IMR-90 (cell line): ENCODE results near the gene KLHL17. TPM values are rescaled to one million over a fixed set of nuclear protein-coding genes. Genes with fewer than 3 reads are reported as not detected.

ENCODE experiments used
- ATAC-seq: fragments of 200-7000 bp; cut with Tn5 transposase; 2 replicates; pipeline ENCODE4 v1.9.1; 2020; ENCODE audit warnings: low read depth, mild to moderate bottlenecking, moderate library complexity
- BruUV-seq: library from RNA; stranded (reverse); fragments of 400-500 nt; replicated peaks from 2 replicates; lab custom pipeline; 2021; lab: Mats Ljungman, UMichigan
- CTCF ChIA-PET: fragments of 300-600 bp; formaldehyde crosslinking; extraction: SDS; loops from one replicate; lab custom pipeline; 2021; ENCODE audit warnings: antibody characterized with exemption; lab: Yijun Ruan, JAX
- POLR2A ChIA-PET: fragments of 300-600 bp; sonication (Branson Sonifier 250); formaldehyde crosslinking; loops from one replicate; lab custom pipeline; 2022; ENCODE audit warnings: antibody characterized with exemption; ENCODE audit not compliant: unreplicated experiment; lab: Charles Lee
- DNase-seq: peaks from one replicate; pipeline ENCODE4 v3.0.0; 2013
- H2AFZ ChIP-seq: replicated peaks from 2 replicates; pipeline ENCODE3; 2013; ENCODE audit warnings: low read length, mild to moderate bottlenecking; ENCODE audit not compliant: poor library complexity
- H2AK5ac ChIP-seq: 2 replicates; pipeline ENCODE4 v1.6.1; 2013; ENCODE audit warnings: low read depth, low read length, inconsistent platforms
- H2AK9ac ChIP-seq: replicated peaks from 2 replicates; pipeline ENCODE3; 2013; ENCODE audit warnings: mild to moderate bottlenecking, low read depth, low read length, moderate library complexity; ENCODE audit not compliant: poor library complexity
- H2BK120ac ChIP-seq: 2 replicates; pipeline ENCODE4 v1.6.1; 2013; ENCODE audit warnings: low read depth, low read length, inconsistent platforms
- H2BK15ac ChIP-seq: 3 replicates; pipeline ENCODE4 v1.6.1; 2013; ENCODE audit warnings: low read depth, low read length, inconsistent platforms
- H2BK20ac ChIP-seq: 2 replicates; pipeline ENCODE4 v1.6.1; 2013; ENCODE audit warnings: low read depth, mild to moderate bottlenecking, inconsistent platforms, low read length, moderate library complexity
- H2BK5ac ChIP-seq: 2 replicates; pipeline ENCODE4 v1.6.1; 2013; ENCODE audit warnings: mild to moderate bottlenecking, low read depth, low read length, inconsistent platforms; ENCODE audit not compliant: poor library complexity, severe bottlenecking
- H3K14ac ChIP-seq: replicated peaks from 2 replicates; pipeline ENCODE4 v1.6.1; 2013; ENCODE audit warnings: low read depth, low read length, inconsistent platforms
- H3K18ac ChIP-seq: 2 replicates; pipeline ENCODE4 v1.6.1; 2013; ENCODE audit warnings: low read depth, low read length, control low read depth
- H3K23ac ChIP-seq: 2 replicates; pipeline ENCODE4 v1.6.1; 2013; ENCODE audit warnings: low read depth, low read length, inconsistent platforms
- H3K27ac ChIP-seq: 2 replicates; pipeline ENCODE4 v1.5.1; 2013; ENCODE audit warnings: mild to moderate bottlenecking, control low read depth, low read length; ENCODE audit not compliant: insufficient read depth
- H3K27me3 ChIP-seq: 2 replicates; pipeline ENCODE4 v1.6.1; 2013; ENCODE audit warnings: low read length; ENCODE audit not compliant: control insufficient read depth, insufficient read depth
- H3K36me3 ChIP-seq: 2 replicates; pipeline ENCODE4 v1.6.1; 2013; ENCODE audit warnings: low read length, mixed read lengths; ENCODE audit not compliant: control insufficient read depth, insufficient read depth
- H3K4ac ChIP-seq: 2 replicates; pipeline ENCODE4 v1.6.1; 2013; ENCODE audit warnings: low read depth, low read length, inconsistent platforms
- H3K4me1 ChIP-seq: 2 replicates; pipeline ENCODE4 v1.6.1; 2013; ENCODE audit warnings: low read length, mixed read lengths; ENCODE audit not compliant: control insufficient read depth, insufficient read depth
- H3K4me2 ChIP-seq: 2 replicates; pipeline ENCODE4 v1.6.1; 2013; ENCODE audit warnings: low read depth, mild to moderate bottlenecking, control low read depth, low read length, moderate library complexity
- H3K4me3 ChIP-seq: 2 replicates; pipeline ENCODE4 v1.5.1; 2013; ENCODE audit warnings: low read depth, mild to moderate bottlenecking, control low read depth, low read length, moderate library complexity; ENCODE audit not compliant: insufficient read depth
- H3K56ac ChIP-seq: 2 replicates; pipeline ENCODE4 v1.6.1; 2013; ENCODE audit warnings: low read length, inconsistent platforms; ENCODE audit not compliant: insufficient read depth; ENCODE audit errors: extremely low read depth
- H3K79me1 ChIP-seq, 2 experiments: 2 replicates each; pipeline ENCODE4 v1.6.1; 2013; ENCODE audit warnings: low read length in 2 of 2, inconsistent platforms in 1 of 2, low read depth in 1 of 2
- H3K9ac ChIP-seq: 2 replicates; pipeline ENCODE4 v1.6.1; 2013; ENCODE audit warnings: low read depth, low read length, control low read depth
- H3K9me1 ChIP-seq: 2 replicates; pipeline ENCODE4 v1.6.1; 2013; ENCODE audit warnings: low read length, inconsistent platforms; ENCODE audit not compliant: insufficient read depth
- H3K9me3 ChIP-seq: 2 replicates; pipeline ENCODE4 v1.6.1; 2013; ENCODE audit warnings: low read length; ENCODE audit not compliant: control insufficient read depth, insufficient read depth
- H4K20me1 ChIP-seq: 2 replicates; pipeline ENCODE4 v1.6.1; 2013; ENCODE audit warnings: low read length, inconsistent platforms; ENCODE audit not compliant: insufficient read depth
- H4K5ac ChIP-seq: 2 replicates; pipeline ENCODE4 v1.6.1; 2013; ENCODE audit warnings: mild to moderate bottlenecking, low read depth, low read length, control low read depth
- H4K8ac ChIP-seq, 2 experiments: 2 replicates each; pipeline ENCODE4 v1.6.1; 2013; ENCODE audit warnings: low read depth in 2 of 2, low read length in 2 of 2, control low read depth in 1 of 2, inconsistent platforms in 1 of 2
- H4K91ac ChIP-seq: 2 replicates; pipeline ENCODE4 v1.6.1; 2013; ENCODE audit warnings: low read depth, low read length, inconsistent platforms; ENCODE audit not compliant: insufficient read depth
- BHLHE40 ChIP-seq: fragments of 150-350 bp; IDR thresholded peaks from 2 replicates; pipeline ENCODE4 v1.6.1; 2016; ENCODE audit warnings: mild to moderate bottlenecking, low read depth, low read length
- CEBPB ChIP-seq: IDR thresholded peaks from 2 replicates; pipeline ENCODE4 v1.6.1; 2012; ENCODE audit warnings: low read depth, low read length, improper control_type of control experiment
- CHD1 ChIP-seq: IDR thresholded peaks from 2 replicates; pipeline ENCODE4 v1.6.1; 2012; ENCODE audit warnings: low read depth, low read length, improper control_type of control experiment
- CTCF ChIP-seq: conservative IDR thresholded peaks from 2 replicates; pipeline ENCODE4 v1.5.1; 2012; ENCODE audit warnings: mild to moderate bottlenecking, low read depth, low read length, improper control_type of control experiment
- MAFK ChIP-seq: IDR thresholded peaks from 2 replicates; pipeline ENCODE4 v1.6.1; 2012; ENCODE audit warnings: low read depth, low read length, improper control_type of control experiment
- MAZ ChIP-seq: IDR thresholded peaks from 2 replicates; pipeline ENCODE4 v1.6.1; 2012; ENCODE audit warnings: low read depth, mild to moderate bottlenecking, low read length, improper control_type of control experiment, moderate library complexity, borderline replicate concordance
- NFE2L2 ChIP-seq: fragments of 150-350 bp; IDR thresholded peaks from 2 replicates; pipeline ENCODE4 v1.6.1; 2016; ENCODE audit warnings: low read depth, mild to moderate bottlenecking, low read length
- POLR2A ChIP-seq: IDR thresholded peaks from 2 replicates; pipeline ENCODE4 v1.6.1; 2012; ENCODE audit warnings: mild to moderate bottlenecking, low read depth, low read length
- RAD21 ChIP-seq: IDR thresholded peaks from 2 replicates; pipeline ENCODE4 v1.6.1; 2012; ENCODE audit warnings: low read length, improper control_type of control experiment
- RCOR1 ChIP-seq: IDR thresholded peaks from 2 replicates; pipeline ENCODE4 v1.6.1; 2012; ENCODE audit warnings: mild to moderate bottlenecking, low read length, improper control_type of control experiment; ENCODE audit not compliant: insufficient replicate concordance
- USF2 ChIP-seq: fragments of 150-350 bp; IDR thresholded peaks from 2 replicates; pipeline ENCODE4 v1.6.1; 2017; ENCODE audit warnings: mild to moderate bottlenecking, antibody characterized with exemption, low read length, low read depth
- whole genome bisulfite sequencing, 2 experiments: methylation state at CpG; one replicate each; pipeline versions ENCODE4 v1.1.5 to v1.1.7; 2013; ENCODE audit warnings: missing lambda C conversion rate in 2 of 2; ENCODE audit not compliant: insufficient read length in 1 of 2; ENCODE audit errors: extremely low coverage in 2 of 2; 5-methylcytosine and 5-hydroxymethylcytosine counted together
- dilution Hi-C: fragments of 300-500 bp; cut with HindIII; formaldehyde crosslinking; loops from one replicate; pipeline ENCODE4 v1.14.3; 2018; ENCODE audit warnings: low sequenced_read_pairs; ENCODE audit not compliant: unreplicated experiment
- in situ Hi-C: fragments of 300-500 bp; cut with MboI; formaldehyde crosslinking; loops from 3 replicates; pipeline ENCODE4 v1.14.3; 2019; ENCODE audit warnings: low sequenced_read_pairs, inconsistent platforms, mixed read lengths
- intact Hi-C: fragments of 100-400 bp; cut with micrococcal nuclease; formaldehyde crosslinking; loops from 2 replicates; pipeline ENCODE4 v1.10.0; 2022
- polyA plus RNA-seq, 3 experiments: library from polyadenylated mRNA; depleted of rRNA; stranded (reverse); fragments of >200 nt; gene quantifications; 2 replicates each; pipeline ENCODE4 v1.2.3, GENCODE V29; 2012; ENCODE audit warnings: low replicate concordance in 1 of 3
- total RNA-seq: library from RNA; depleted of rRNA; stranded (reverse); fragments of >200 nt; gene quantifications from 2 replicates; pipeline ENCODE4 v1.2.3, GENCODE V29; 2012

KLHL17 gene
- total and polyA plus RNA-seq, 2 of the 4 experiments (the other 2 are of a cell fraction): 3.4 to 41.0 TPM

DNA sequence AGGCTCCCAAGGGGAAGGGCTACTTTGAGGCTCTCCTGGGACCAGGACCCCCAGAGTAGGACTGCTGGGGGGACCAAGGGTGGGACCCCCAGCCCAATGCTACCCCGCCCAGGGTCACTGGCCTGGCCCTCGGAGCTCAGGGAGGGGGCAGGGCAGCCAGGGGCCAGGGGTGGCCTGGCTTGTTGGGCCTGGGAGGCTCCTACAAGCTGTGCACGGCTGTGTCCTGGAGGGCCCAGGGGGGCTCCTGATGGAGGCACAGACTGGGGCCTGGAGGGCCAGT, 37.3 kb downstream of the KLHL17 start:
- Histone ChIP-seq H2AK5ac (no peak overlapping the region), H4K5ac (no peak overlapping the region), H3K18ac (no peak overlapping the region), H2BK20ac (no peak overlapping the region), H2BK120ac (no peak overlapping the region), H3K4ac (no peak overlapping the region), H4K8ac (no peak overlapping the region), H2AK9ac (no peak overlapping the region), H4K20me1 (peaks cover 9% of the 10 kb centered on the region; the same call in 1 of the 2 replicates), H3K56ac (no peak overlapping the region), H3K27me3 (no peaks in the 10 kb centered on the region), H3K79me1 (peaks cover 3 to 30% of the 10 kb centered on the region in 2 experiments; a peak in 3 of 4 replicates), H3K4me1 (peaks cover 4% of the 10 kb centered on the region; the same call in 1 of the 2 replicates), H3K4me2 (no peak overlapping the region), H3K36me3 (no peaks in the 10 kb centered on the region), H2BK5ac (no peak overlapping the region), H3K23ac (no peak overlapping the region), H3K4me3 (no peak overlapping the region), H2AFZ (no peak overlapping the region), H3K9me1 (no peaks in the 10 kb centered on the region), H4K91ac (no peak overlapping the region), H2BK15ac (no peak overlapping the region), H3K9ac (no peak overlapping the region), H3K9me3 (peaks cover 1% of the 10 kb centered on the region; the same call in 1 of the 2 replicates), H3K14ac (no peak overlapping the region; the same call in 1 of the 2 replicates), H3K27ac (no peak overlapping the region)
- no TSS peak for BruUV-seq
- ATAC-seq (no peak), DNase-seq (no peak)
- dilution Hi-C loops: no loop called here
- intact Hi-C loops: no loop called here
- TF ChIP-seq CHD1: no peak
- no peak for TF ChIP-seq USF2
- TF ChIP-seq POLR2A: no peak
- TF ChIP-seq RCOR1: no peak
- TF ChIP-seq NFE2L2: no peak
- no peak for TF ChIP-seq MAFK
- no peak for TF ChIP-seq CTCF
- TF ChIP-seq BHLHE40: no peak
- no peak for TF ChIP-seq MAZ
- TF ChIP-seq CEBPB: no peak
- TF ChIP-seq RAD21: no peak
- POLR2A ChIA-PET: no interaction called here
- in situ Hi-C loops: no loop called here
- CTCF ChIA-PET: no interaction called here
- WGBS, 2 experiments: 100% methylated on average over 1 of the region's 3 CpGs; no CpG with 5 or more reads in 1 of the 2 experiments
